H1 (cell line): ENCODE data around the gene MED23. TPM values are rescaled to one million over a fixed set of nuclear protein-coding genes. Genes with fewer than 3 reads are reported as not detected.
"Not testable (repeated sequence)": the region's sequence is repeated elsewhere in the genome, so short reads cannot be mapped to it uniquely, and the experiment has no call there.

Experiments
- CTCF ChIA-PET: fragments of 300-600 bp; sonication (Branson Sonifier 250); formaldehyde crosslinking; loops from one replicate; lab custom pipeline; 2021; ENCODE audit not compliant: partially characterized antibody; lab: Charles Lee
- POLR2A ChIA-PET: fragments of 300-600 bp; sonication (Branson Sonifier 250); formaldehyde crosslinking; loops from one replicate; lab custom pipeline; 2021; ENCODE audit warnings: inconsistent platforms; ENCODE audit not compliant: partially characterized antibody; lab: Charles Lee
- DNase-seq, 2 experiments: peaks; one replicate each; pipeline versions ENCODE4 v3.0.0 to v3.0.0-alpha.2; 2010 to 2022; ENCODE audit warnings: low spot score in 2 of 2, low read depth in 1 of 2, mixed read lengths in 1 of 2
- FAIRE-seq: peaks from 2 replicates; lab custom pipeline; 2011; peaks lifted over from hg19 to GRCh38; lab: Jason Lieb, UNC
- H2AFZ ChIP-seq: 2 replicates; pipeline ENCODE4 v1.8.1; 2012; ENCODE audit warnings: low read length, inconsistent platforms
- H2AK5ac ChIP-seq: 2 replicates; pipeline ENCODE4 v1.6.1; 2013; ENCODE audit warnings: low read depth, low read length
- H2BK120ac ChIP-seq: replicated peaks from 2 replicates; pipeline ENCODE3; 2013; ENCODE audit warnings: low read depth, low read length, inconsistent platforms
- H2BK12ac ChIP-seq: 2 replicates; pipeline ENCODE4 v1.6.1; 2013; ENCODE audit warnings: low read depth, low read length
- H2BK15ac ChIP-seq: 2 replicates; pipeline ENCODE4 v1.6.1; 2013; ENCODE audit warnings: low read length
- H2BK20ac ChIP-seq: 2 replicates; pipeline ENCODE4 v1.6.1; 2013; ENCODE audit warnings: low read length
- H2BK5ac ChIP-seq: 2 replicates; pipeline ENCODE4 v1.6.1; 2013; ENCODE audit warnings: low read depth, low read length
- H3K14ac ChIP-seq: 2 replicates; pipeline ENCODE4 v1.6.1; 2013; ENCODE audit warnings: inconsistent platforms; ENCODE audit not compliant: insufficient read length
- H3K18ac ChIP-seq: 2 replicates; pipeline ENCODE4 v1.6.1; 2013; ENCODE audit warnings: low read length; ENCODE audit errors: extremely low read depth
- H3K23ac ChIP-seq: 2 replicates; pipeline ENCODE4 v1.6.1; 2013; ENCODE audit warnings: inconsistent platforms; ENCODE audit not compliant: insufficient read length
- H3K23me2 ChIP-seq: 2 replicates; pipeline ENCODE4 v1.6.1; 2013; ENCODE audit warnings: low read depth, low read length
- H3K27ac ChIP-seq: 2 replicates; pipeline ENCODE4 v1.6.1; 2011; ENCODE audit warnings: low read depth, low read length, inconsistent platforms
- H3K27me3 ChIP-seq, 4 experiments: replicated peaks in 1 of 4; 1 replicate in 1 of 4; 2 replicates in 3 of 4; pipeline versions ENCODE4 v1.6.1 to v1.8.1; 2011 to 2013; ENCODE audit warnings: low read length in 3 of 4, mild to moderate bottlenecking in 3 of 4, inconsistent platforms in 2 of 4, mixed read lengths in 2 of 4, moderate library complexity in 1 of 4; ENCODE audit not compliant: control insufficient read depth in 3 of 4, insufficient read depth in 3 of 4; ENCODE audit errors: extremely low read depth in 1 of 4
- H3K36me3 ChIP-seq, 4 experiments: 2 replicates each; pipeline versions ENCODE4 v1.6.1 to v1.8.1; 2011 to 2013; ENCODE audit warnings: mild to moderate bottlenecking in 4 of 4, low read length in 3 of 4, moderate library complexity in 2 of 4, control low read depth in 1 of 4, inconsistent platforms in 1 of 4; ENCODE audit not compliant: insufficient read depth in 4 of 4, control insufficient read depth in 2 of 4
- H3K4ac ChIP-seq: replicated peaks from 2 replicates; pipeline ENCODE3; 2013; ENCODE audit warnings: low read length, low read depth, mixed read lengths, inconsistent platforms; ENCODE audit not compliant: insufficient read length
- H3K4me1 ChIP-seq, 4 experiments: replicated peaks in 1 of 4; 1 replicate in 1 of 4; 2 replicates in 3 of 4; pipeline versions ENCODE4 v1.6.1 to v1.8.1; 2011 to 2013; ENCODE audit warnings: low read length in 3 of 4, inconsistent platforms in 2 of 4, mixed read lengths in 1 of 4; ENCODE audit not compliant: insufficient read depth in 4 of 4, control insufficient read depth in 3 of 4
- H3K4me2 ChIP-seq, 2 experiments: 2 replicates each; pipeline versions ENCODE4 v1.6.1 to v1.8.1; 2011 to 2013; ENCODE audit warnings: low read depth in 2 of 2, low read length in 2 of 2, control low read depth in 1 of 2, inconsistent platforms in 1 of 2, mild to moderate bottlenecking in 1 of 2; ENCODE audit not compliant: insufficient read depth in 1 of 2
- H3K4me3 ChIP-seq, 4 experiments: fragments of 200-600, 300-600 bp in 1 of 4; sonication (generic), shearing (Covaris generic), sonication (Bioruptor Twin) in 1 of 4; 2 replicates each; pipeline versions ENCODE4 v1.5.1 to v1.8.1; 2011 to 2016; ENCODE audit warnings: low read length in 4 of 4, low read depth in 3 of 4, control low read depth in 2 of 4, inconsistent platforms in 2 of 4, mild to moderate bottlenecking in 2 of 4, mixed read lengths in 1 of 4, moderate library complexity in 1 of 4; ENCODE audit not compliant: insufficient read depth in 2 of 4; ENCODE audit errors: extremely low read depth in 1 of 4
- H3K56ac ChIP-seq: replicated peaks from 2 replicates; pipeline ENCODE3; 2013; ENCODE audit warnings: low read depth, mild to moderate bottlenecking, mixed read lengths, low read length, inconsistent platforms; ENCODE audit not compliant: insufficient read length
- H3K79me1 ChIP-seq: 2 replicates; pipeline ENCODE4 v1.6.1; 2013; ENCODE audit warnings: low read depth, low read length, control low read depth
- H3K79me2 ChIP-seq, 2 experiments: 2 replicates each; pipeline versions ENCODE4 v1.6.1 to v1.8.1; 2012 to 2013; ENCODE audit warnings: low read length in 2 of 2, mild to moderate bottlenecking in 2 of 2, inconsistent platforms in 1 of 2; ENCODE audit not compliant: insufficient read depth in 2 of 2, control insufficient read depth in 1 of 2
- H3K9ac ChIP-seq, 4 experiments: replicated peaks in 1 of 4; 1 replicate in 1 of 4; 2 replicates in 3 of 4; pipeline versions ENCODE4 v1.6.1 to v1.8.1; 2011 to 2013; ENCODE audit warnings: low read depth in 3 of 4, low read length in 3 of 4, control low read depth in 2 of 4, mild to moderate bottlenecking in 2 of 4, moderate library complexity in 2 of 4, inconsistent platforms in 1 of 4; ENCODE audit errors: extremely low read depth in 1 of 4
- H3K9me3 ChIP-seq, 2 experiments: 2 replicates each; pipeline versions ENCODE4 v1.6.1 to v1.8.1; 2012 to 2013; ENCODE audit warnings: mild to moderate bottlenecking in 2 of 2, moderate library complexity in 2 of 2, control low read depth in 1 of 2, inconsistent platforms in 1 of 2, low read depth in 1 of 2, low read length in 1 of 2, mixed read lengths in 1 of 2; ENCODE audit not compliant: insufficient read depth in 2 of 2
- H4K20me1 ChIP-seq, 2 experiments: replicated peaks in 1 of 2; 2 replicates each; pipeline versions ENCODE3 to v1.8.1; 2011 to 2013; ENCODE audit warnings: inconsistent platforms in 2 of 2, low read length in 2 of 2, mild to moderate bottlenecking in 1 of 2; ENCODE audit not compliant: insufficient read depth in 2 of 2, control insufficient read depth in 1 of 2
- H4K5ac ChIP-seq: 2 replicates; pipeline ENCODE4 v1.6.1; 2013; ENCODE audit warnings: low read length, low read depth, mixed read lengths, inconsistent platforms; ENCODE audit not compliant: insufficient read length
- H4K8ac ChIP-seq: 2 replicates; pipeline ENCODE4 v1.8.0; 2013; ENCODE audit warnings: mild to moderate bottlenecking, moderate library complexity, low read length, inconsistent platforms; ENCODE audit not compliant: insufficient read depth; ENCODE audit errors: extremely low read depth
- H4K91ac ChIP-seq: replicated peaks from 2 replicates; pipeline ENCODE3; 2013; ENCODE audit warnings: low read length, mixed read lengths, inconsistent platforms; ENCODE audit not compliant: insufficient read length
- EP300 ChIP-seq, 2 experiments: IDR thresholded peaks; 1 replicate in 1 of 2; 2 replicates in 1 of 2; pipeline ENCODE4 v1.6.1; 2011 to 2012; ENCODE audit warnings: low read depth in 2 of 2, low read length in 2 of 2, mild to moderate bottlenecking in 2 of 2, borderline replicate concordance in 1 of 2, inconsistent platforms in 1 of 2, moderate library complexity in 1 of 2
- FOSL1 ChIP-seq: IDR thresholded peaks from 2 replicates; pipeline ENCODE4 v1.6.1; 2011; ENCODE audit warnings: mild to moderate bottlenecking, low read depth, low read length, moderate library complexity; ENCODE audit not compliant: insufficient read depth
- GABPA ChIP-seq: IDR thresholded peaks from 2 replicates; pipeline ENCODE4 v1.6.1; 2011; ENCODE audit warnings: mild to moderate bottlenecking, low read length, moderate library complexity, borderline replicate concordance; ENCODE audit not compliant: insufficient read depth
- RBBP5 ChIP-seq: IDR thresholded peaks from 2 replicates; pipeline ENCODE4 v1.7.1; 2012; ENCODE audit warnings: low read depth, mild to moderate bottlenecking, inconsistent platforms, low read length, moderate library complexity, borderline replicate concordance
- SIX5 ChIP-seq: IDR thresholded peaks from 2 replicates; pipeline ENCODE4 v1.6.1; 2011; ENCODE audit warnings: mild to moderate bottlenecking, low read depth, low read length
- SP1 ChIP-seq: IDR thresholded peaks from 2 replicates; pipeline ENCODE4 v1.6.1; 2011; ENCODE audit warnings: low read depth, low read length
- SUZ12 ChIP-seq: fragments of 200-600 bp; sonication (generic); IDR thresholded peaks from 2 replicates; pipeline ENCODE4 v1.6.1; 2012; ENCODE audit warnings: mild to moderate bottlenecking, inconsistent platforms, low read length, moderate library complexity, mixed read lengths
- WGBS, 2 experiments: shearing (Covaris generic) in 1 of 2; methylation state at CpG; one replicate each; pipeline versions ENCODE4 v1.1.6 to v1.1.7; 2013 to 2015; ENCODE audit warnings: low lambda C conversion rate in 2 of 2, mixed read lengths in 2 of 2, inconsistent platforms in 1 of 2, low coverage in 1 of 2, missing lambda C conversion rate in 1 of 2; ENCODE audit not compliant: insufficient replicate concordance in 2 of 2, insufficient coverage in 1 of 2, insufficient read length in 1 of 2; ENCODE audit errors: extremely low coverage in 1 of 2, missing lambda C conversion rate in 1 of 2; 5-methylcytosine and 5-hydroxymethylcytosine counted together
- polyA plus RNA-seq, 7 experiments: library from polyadenylated mRNA; depleted of rRNA in 3 of 7; stranded (reverse) in 5 of 7; unstranded in 2 of 7; fragments of >200 nt in 5 of 7; fragments of 200-250 nt in 2 of 7; gene quantifications; 1 replicate in 5 of 7; 2 replicates in 1 of 7; 4 replicates in 1 of 7; pipeline versions ENCODE4 v1.2.1 to v1.2.3, GENCODE V29; 2011 to 2013; ENCODE audit warnings: missing spikeins in 2 of 7, mixed read lengths in 2 of 7
- total RNA-seq: library from RNA; stranded (reverse); fragmentation: NEBNext Ultra II Directional; extraction: Animal tissue kit (Norgen Biotek cat#: 25700); gene quantifications from 2 replicates; pipeline ENCODE4 v1.2.1, GENCODE V29; 2021

MED23 gene
- total and polyA plus RNA-seq, 2 of the 8 experiments (the other 6 are each of a cell fraction or from before 2014, with no cell fraction given): 10.5 to 13.0 TPM

DNA sequence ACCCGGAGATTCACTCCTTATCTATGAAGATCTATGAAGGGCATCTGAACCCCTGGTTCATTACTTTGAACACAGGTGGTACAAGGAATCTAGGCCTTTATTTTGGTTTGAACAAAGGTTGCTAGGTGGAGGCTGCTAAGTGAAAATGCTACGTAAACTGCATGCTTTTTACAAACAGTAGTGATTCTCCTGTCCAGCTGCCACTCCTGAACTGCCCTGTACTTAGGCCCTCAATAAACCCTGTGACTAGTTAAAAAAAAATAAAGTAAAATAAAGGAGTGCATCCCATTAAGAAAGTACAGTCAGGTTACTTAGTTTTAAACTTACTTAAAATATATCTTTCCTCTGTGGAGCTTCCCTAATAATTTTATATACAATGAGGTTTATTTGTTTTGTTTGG is 82.7 kb downstream of the MED23 start (continued):
- TF ChIP-seq SP1: no peak
- TF ChIP-seq RBBP5: no peak
- no peak for TF ChIP-seq SIX5
- TF ChIP-seq SUZ12: no peak
- no peak for TF ChIP-seq FOSL1
- TF ChIP-seq EP300 (IDR thresholded peaks at IDR 0.05; ENCODE audit: borderline replicate concordance in 1 of 2, low read depth in 2 of 2, low read length in 2 of 2): no peak
- TF ChIP-seq GABPA: no peak
- TF ChIP-seq, all 59 proteins: peak for 0

DNA sequence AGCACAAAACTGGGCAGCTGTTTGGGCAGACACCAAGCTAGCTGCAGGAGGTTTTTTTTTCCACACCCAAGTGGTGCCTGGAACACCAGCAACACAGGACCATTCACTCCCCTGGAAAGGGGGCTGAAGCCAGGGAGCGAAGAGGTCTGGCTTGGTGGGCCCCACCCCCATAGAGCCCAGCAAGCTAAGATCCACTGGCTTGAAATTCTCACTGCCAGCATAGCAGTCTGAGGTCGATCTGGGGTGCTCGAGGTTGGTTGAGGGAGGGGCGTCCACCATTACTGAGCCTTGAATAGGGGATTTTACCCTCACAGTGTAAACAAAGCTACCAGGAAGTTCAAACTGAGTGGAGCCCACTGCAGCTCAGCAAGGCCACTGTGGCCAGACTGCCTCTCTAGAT is 89.4 kb downstream of the MED23 start:
- H3K23ac ChIP-seq, FAIRE-seq, H3K9ac ChIP-seq, H3K18ac ChIP-seq, H3K4ac ChIP-seq, H4K8ac ChIP-seq, H2AK5ac ChIP-seq, H3K56ac ChIP-seq, H3K4me2 ChIP-seq, H3K79me1 ChIP-seq, H2BK12ac ChIP-seq, DNase-seq, H3K36me3 ChIP-seq, H3K9me3 ChIP-seq, H2BK20ac ChIP-seq, H3K4me3 ChIP-seq, H3K27me3 ChIP-seq, H2BK120ac ChIP-seq, H3K79me2 ChIP-seq, H4K91ac ChIP-seq, H4K20me1 ChIP-seq, H2BK5ac ChIP-seq, H2BK15ac ChIP-seq, H3K14ac ChIP-seq, H3K4me1 ChIP-seq, H3K23me2 ChIP-seq, POLR2A ChIA-PET, H4K5ac ChIP-seq, H3K27ac ChIP-seq: not testable (repeated sequence)
- 90% methylated on average over 4 of the region's 4 CpGs; no CpG with 5 or more reads in 1 of the 2 experiments for WGBS, 2 experiments
- CTCF ChIA-PET: interaction anchor here (0.6 to 7.8 kb wide), 7 partner anchors 9 to 1180 kb away, joined by 3 to 73 read pairs (median 3); no protein-coding TSS in a partner anchor
- H2AFZ ChIP-seq: peak overlapping the region; percentile 70; the same call in 1 of the 2 replicates
